Astrocyte (in vitro differentiated cells and primary cell): ENCODE measurements around the gene KMT2A.
A peak's percentile ranks its signal among the peaks of the same experiment; 100 is the strongest.

Experiments used
- EZH2 ChIP-seq: IDR thresholded peaks from 2 replicates; pipeline ENCODE4 v1.6.1; 2012; ENCODE audit warnings: mild to moderate bottlenecking, low read length, inconsistent platforms; ENCODE audit not compliant: insufficient read depth
- TF ChIP-seq, protein P1 (sequence below): IDR thresholded peaks from 2 replicates; pipeline ENCODE4 v1.5.1; 2011; ENCODE audit warnings: low read depth, mild to moderate bottlenecking, inconsistent platforms, low read length, moderate library complexity; ENCODE audit not compliant: insufficient read depth

DNA sequence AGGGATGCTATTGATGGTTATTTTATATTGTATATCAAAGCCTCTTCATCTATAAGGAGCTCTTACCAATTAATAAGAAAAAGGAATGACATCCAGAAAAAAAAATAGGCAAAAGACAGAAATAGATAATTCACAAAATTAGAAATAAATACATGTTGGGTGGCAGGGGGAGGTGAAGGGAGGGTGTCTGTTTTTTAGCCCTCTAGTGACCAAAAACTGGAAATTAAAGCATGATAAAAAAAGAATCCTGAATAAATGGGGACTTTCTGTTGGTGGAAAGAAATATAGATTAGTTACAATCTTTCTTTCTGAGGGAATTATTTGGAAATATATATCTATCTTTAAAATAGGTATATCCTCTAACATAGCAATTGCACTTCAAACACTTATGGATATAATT is 49.0 kb downstream of the KMT2A start:
- TF ChIP-seq, protein P1, sequence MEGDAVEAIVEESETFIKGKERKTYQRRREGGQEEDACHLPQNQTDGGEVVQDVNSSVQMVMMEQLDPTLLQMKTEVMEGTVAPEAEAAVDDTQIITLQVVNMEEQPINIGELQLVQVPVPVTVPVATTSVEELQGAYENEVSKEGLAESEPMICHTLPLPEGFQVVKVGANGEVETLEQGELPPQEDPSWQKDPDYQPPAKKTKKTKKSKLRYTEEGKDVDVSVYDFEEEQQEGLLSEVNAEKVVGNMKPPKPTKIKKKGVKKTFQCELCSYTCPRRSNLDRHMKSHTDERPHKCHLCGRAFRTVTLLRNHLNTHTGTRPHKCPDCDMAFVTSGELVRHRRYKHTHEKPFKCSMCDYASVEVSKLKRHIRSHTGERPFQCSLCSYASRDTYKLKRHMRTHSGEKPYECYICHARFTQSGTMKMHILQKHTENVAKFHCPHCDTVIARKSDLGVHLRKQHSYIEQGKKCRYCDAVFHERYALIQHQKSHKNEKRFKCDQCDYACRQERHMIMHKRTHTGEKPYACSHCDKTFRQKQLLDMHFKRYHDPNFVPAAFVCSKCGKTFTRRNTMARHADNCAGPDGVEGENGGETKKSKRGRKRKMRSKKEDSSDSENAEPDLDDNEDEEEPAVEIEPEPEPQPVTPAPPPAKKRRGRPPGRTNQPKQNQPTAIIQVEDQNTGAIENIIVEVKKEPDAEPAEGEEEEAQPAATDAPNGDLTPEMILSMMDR = peak; percentile 15
- no peak for TF ChIP-seq EZH2
